Measurements from ENCODE around the gene TIMM50. TPM values are rescaled to one million over a fixed set of nuclear protein-coding genes. Genes with fewer than 3 reads are reported as not detected.

Gene TIMM50
- total and polyA plus RNA-seq, 2 of the 13 experiments (the other 11 are each of a cell fraction or from before 2014, with no cell fraction given) = 91.1 to 92.5 TPM

DNA sequence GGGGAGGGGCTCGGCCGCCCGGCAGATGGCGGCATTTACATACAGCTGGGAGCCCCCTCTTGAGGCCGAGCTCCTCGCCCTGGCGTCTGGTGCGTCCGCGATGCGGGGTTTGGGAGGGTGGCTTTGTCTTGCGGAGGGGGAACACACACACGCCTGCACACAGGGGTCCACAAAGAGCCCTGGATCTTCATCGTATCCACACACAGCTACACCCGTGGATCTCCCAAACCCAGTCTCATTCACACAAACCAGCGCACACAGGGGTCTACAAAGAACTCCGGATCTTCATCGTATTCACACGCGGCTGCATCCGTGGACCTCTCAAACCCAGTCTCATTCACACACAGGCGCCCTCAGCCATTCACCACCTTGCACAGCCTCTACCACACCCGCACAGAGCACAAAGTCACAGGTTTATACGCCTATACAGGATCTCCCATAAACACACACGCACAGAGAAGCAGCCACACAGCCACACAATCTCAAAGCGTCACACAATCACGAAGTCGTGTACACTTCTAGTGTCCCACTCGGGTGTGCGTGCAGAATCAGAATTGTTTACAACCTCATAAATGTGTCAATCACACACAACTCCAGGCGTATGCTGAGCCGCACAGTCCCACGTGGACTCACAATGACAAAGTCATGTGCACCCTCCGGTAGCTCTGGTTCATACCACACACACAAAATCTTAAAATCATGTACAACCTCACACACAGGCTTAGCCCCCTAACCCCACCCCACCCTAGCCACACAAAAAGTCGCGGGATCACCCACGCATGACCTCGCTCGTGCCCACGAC is 17.6 kb downstream of the TIMM50 start (continued):
- TF ChIP-seq, protein P1, sequence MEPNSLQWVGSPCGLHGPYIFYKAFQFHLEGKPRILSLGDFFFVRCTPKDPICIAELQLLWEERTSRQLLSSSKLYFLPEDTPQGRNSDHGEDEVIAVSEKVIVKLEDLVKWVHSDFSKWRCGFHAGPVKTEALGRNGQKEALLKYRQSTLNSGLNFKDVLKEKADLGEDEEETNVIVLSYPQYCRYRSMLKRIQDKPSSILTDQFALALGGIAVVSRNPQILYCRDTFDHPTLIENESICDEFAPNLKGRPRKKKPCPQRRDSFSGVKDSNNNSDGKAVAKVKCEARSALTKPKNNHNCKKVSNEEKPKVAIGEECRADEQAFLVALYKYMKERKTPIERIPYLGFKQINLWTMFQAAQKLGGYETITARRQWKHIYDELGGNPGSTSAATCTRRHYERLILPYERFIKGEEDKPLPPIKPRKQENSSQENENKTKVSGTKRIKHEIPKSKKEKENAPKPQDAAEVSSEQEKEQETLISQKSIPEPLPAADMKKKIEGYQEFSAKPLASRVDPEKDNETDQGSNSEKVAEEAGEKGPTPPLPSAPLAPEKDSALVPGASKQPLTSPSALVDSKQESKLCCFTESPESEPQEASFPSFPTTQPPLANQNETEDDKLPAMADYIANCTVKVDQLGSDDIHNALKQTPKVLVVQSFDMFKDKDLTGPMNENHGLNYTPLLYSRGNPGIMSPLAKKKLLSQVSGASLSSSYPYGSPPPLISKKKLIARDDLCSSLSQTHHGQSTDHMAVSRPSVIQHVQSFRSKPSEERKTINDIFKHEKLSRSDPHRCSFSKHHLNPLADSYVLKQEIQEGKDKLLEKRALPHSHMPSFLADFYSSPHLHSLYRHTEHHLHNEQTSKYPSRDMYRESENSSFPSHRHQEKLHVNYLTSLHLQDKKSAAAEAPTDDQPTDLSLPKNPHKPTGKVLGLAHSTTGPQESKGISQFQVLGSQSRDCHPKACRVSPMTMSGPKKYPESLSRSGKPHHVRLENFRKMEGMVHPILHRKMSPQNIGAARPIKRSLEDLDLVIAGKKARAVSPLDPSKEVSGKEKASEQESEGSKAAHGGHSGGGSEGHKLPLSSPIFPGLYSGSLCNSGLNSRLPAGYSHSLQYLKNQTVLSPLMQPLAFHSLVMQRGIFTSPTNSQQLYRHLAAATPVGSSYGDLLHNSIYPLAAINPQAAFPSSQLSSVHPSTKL (CRISPR knock-in tag; IDR thresholded peaks at IDR 0.05) = 0 out of 2 replicates have a peak, but pooled peaks have one; percentile 9
- TF ChIP-seq SRY (CRISPR knock-in tag; IDR thresholded peaks at IDR 0.05) (peak; percentile 80; the same call in 1 of the 2 replicates), BCL6 (CRISPR knock-in tag; IDR thresholded peaks at IDR 0.05) (no peak), SSRP1 (CRISPR knock-in tag; IDR thresholded peaks at IDR 0.05) (no peak), ZNF776 (CRISPR knock-in tag; IDR thresholded peaks at IDR 0.05) (peak; percentile 62; the same call in 1 of the 2 replicates), STAG1 (CRISPR knock-in tag; IDR thresholded peaks at IDR 0.05) (peak; percentile 66), BORCS8-MEF2B (CRISPR knock-in tag; IDR thresholded peaks at IDR 0.05) (no peak), ZNF234 (CRISPR knock-in tag; conservative IDR thresholded peaks at IDR 0.05) (0 out of 2 replicates have a peak, but pooled peaks have one; percentile 44), ZNF335 (CRISPR knock-in tag; IDR thresholded peaks at IDR 0.05) (peak; percentile 33; the same call in 1 of the 2 replicates)
- TF ChIP-seq, protein P2, sequence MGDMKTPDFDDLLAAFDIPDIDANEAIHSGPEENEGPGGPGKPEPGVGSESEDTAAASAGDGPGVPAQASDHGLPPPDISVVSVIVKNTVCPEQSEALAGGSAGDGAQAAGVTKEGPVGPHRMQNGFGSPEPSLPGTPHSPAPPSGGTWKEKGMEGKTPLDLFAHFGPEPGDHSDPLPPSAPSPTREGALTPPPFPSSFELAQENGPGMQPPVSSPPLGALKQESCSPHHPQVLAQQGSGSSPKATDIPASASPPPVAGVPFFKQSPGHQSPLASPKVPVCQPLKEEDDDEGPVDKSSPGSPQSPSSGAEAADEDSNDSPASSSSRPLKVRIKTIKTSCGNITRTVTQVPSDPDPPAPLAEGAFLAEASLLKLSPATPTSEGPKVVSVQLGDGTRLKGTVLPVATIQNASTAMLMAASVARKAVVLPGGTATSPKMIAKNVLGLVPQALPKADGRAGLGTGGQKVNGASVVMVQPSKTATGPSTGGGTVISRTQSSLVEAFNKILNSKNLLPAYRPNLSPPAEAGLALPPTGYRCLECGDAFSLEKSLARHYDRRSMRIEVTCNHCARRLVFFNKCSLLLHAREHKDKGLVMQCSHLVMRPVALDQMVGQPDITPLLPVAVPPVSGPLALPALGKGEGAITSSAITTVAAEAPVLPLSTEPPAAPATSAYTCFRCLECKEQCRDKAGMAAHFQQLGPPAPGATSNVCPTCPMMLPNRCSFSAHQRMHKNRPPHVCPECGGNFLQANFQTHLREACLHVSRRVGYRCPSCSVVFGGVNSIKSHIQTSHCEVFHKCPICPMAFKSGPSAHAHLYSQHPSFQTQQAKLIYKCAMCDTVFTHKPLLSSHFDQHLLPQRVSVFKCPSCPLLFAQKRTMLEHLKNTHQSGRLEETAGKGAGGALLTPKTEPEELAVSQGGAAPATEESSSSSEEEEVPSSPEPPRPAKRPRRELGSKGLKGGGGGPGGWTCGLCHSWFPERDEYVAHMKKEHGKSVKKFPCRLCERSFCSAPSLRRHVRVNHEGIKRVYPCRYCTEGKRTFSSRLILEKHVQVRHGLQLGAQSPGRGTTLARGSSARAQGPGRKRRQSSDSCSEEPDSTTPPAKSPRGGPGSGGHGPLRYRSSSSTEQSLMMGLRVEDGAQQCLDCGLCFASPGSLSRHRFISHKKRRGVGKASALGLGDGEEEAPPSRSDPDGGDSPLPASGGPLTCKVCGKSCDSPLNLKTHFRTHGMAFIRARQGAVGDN (CRISPR knock-in tag; IDR thresholded peaks at IDR 0.05) = peak; percentile 70
- TF ChIP-seq, protein P3, sequence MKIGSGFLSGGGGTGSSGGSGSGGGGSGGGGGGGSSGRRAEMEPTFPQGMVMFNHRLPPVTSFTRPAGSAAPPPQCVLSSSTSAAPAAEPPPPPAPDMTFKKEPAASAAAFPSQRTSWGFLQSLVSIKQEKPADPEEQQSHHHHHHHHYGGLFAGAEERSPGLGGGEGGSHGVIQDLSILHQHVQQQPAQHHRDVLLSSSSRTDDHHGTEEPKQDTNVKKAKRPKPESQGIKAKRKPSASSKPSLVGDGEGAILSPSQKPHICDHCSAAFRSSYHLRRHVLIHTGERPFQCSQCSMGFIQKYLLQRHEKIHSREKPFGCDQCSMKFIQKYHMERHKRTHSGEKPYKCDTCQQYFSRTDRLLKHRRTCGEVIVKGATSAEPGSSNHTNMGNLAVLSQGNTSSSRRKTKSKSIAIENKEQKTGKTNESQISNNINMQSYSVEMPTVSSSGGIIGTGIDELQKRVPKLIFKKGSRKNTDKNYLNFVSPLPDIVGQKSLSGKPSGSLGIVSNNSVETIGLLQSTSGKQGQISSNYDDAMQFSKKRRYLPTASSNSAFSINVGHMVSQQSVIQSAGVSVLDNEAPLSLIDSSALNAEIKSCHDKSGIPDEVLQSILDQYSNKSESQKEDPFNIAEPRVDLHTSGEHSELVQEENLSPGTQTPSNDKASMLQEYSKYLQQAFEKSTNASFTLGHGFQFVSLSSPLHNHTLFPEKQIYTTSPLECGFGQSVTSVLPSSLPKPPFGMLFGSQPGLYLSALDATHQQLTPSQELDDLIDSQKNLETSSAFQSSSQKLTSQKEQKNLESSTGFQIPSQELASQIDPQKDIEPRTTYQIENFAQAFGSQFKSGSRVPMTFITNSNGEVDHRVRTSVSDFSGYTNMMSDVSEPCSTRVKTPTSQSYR (CRISPR knock-in tag; IDR thresholded peaks at IDR 0.05; ENCODE audit: borderline replicate concordance) = peak; percentile 74; the same call in 1 of the 2 replicates
- TF ChIP-seq, protein P4, sequence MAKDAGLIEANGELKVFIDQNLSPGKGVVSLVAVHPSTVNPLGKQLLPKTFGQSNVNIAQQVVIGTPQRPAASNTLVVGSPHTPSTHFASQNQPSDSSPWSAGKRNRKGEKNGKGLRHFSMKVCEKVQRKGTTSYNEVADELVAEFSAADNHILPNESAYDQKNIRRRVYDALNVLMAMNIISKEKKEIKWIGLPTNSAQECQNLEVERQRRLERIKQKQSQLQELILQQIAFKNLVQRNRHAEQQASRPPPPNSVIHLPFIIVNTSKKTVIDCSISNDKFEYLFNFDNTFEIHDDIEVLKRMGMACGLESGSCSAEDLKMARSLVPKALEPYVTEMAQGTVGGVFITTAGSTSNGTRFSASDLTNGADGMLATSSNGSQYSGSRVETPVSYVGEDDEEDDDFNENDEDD (CRISPR knock-in tag; IDR thresholded peaks at IDR 0.05; ENCODE audit: borderline replicate concordance) = peak; percentile 47; the same call in 1 of the 2 replicates
- TF ChIP-seq, protein P5, sequence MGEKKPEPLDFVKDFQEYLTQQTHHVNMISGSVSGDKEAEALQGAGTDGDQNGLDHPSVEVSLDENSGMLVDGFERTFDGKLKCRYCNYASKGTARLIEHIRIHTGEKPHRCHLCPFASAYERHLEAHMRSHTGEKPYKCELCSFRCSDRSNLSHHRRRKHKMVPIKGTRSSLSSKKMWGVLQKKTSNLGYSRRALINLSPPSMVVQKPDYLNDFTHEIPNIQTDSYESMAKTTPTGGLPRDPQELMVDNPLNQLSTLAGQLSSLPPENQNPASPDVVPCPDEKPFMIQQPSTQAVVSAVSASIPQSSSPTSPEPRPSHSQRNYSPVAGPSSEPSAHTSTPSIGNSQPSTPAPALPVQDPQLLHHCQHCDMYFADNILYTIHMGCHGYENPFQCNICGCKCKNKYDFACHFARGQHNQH (CRISPR knock-in tag; IDR thresholded peaks at IDR 0.05) = peak; percentile 26; the same call in 1 of the 2 replicates

Measured in HepG2 (cell line).